Measurements from ENCODE around the gene CTXND1. TPM values are rescaled to one million over a fixed set of nuclear protein-coding genes. Genes with fewer than 3 reads are reported as not detected.

Gene CTXND1
- polyA plus RNA-seq, 2 of the 4 experiments (the other 2 are of a cell fraction): not detected

- TF ChIP-seq CBX8 (IDR thresholded peaks at IDR 0.05): no peak
- TF ChIP-seq RFX5 (IDR thresholded peaks at IDR 0.05): no peak
Measured at GRCh38 chr15:80207887-80208286, 44.1 kb downstream of the CTXND1 start (continued).

DNA sequence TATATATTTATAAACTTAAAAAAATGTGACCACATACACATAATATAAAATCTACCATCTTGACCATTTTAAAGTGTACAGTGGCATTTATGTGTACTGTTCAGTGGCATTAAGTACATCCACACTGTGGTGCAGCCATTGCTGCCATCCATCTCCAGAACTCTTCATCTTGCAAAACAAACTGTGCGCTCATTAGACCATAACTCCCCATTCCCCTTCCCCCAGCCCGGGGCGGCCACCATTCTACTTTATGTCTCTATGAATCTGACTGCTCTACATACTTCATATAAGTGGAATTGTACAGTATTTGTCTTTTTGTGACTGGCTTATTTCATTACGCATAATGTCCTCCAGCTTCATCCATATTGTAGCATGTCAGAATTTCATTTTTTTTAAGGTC lies 47.8 kb downstream of the CTXND1 start:
- DNase-seq (ENCODE audit: low read depth in 1 of 2, low spot score in 1 of 2): no peak
- Histone ChIP-seq H3K4me3 (no peak overlapping the region), H3K27ac (no peak overlapping the region), H3K4me2 (no peak overlapping the region), H3K9me3 (no peaks in the 10 kb centered on the region), H3K4me1 (no peaks in the 10 kb centered on the region)
- CTCF ChIA-PET: no interaction called here
- ATAC-seq: no peak
- FAIRE-seq: no peak
- 71% methylated on average over 4 of the region's 4 CpGs for WGBS (ENCODE audit: missing lambda C conversion rate)
- POLR2A ChIA-PET: no interaction called here
- TF ChIP-seq CHD2 (IDR thresholded peaks at IDR 0.05; ENCODE audit: low read length, partially characterized antibody) (no peak), HEYL (CRISPR knock-in tag; IDR thresholded peaks at IDR 0.05) (no peak), RAD21 (conservative IDR thresholded peaks at IDR 0.05 in 1 of 2, IDR thresholded peaks at IDR 0.05 in 1 of 2) (no peak), ESRRA (IDR thresholded peaks at IDR 0.05; ENCODE audit: borderline replicate concordance, low read length) (no peak)

- Histone ChIP-seq H3K4me2 (no peak overlapping the region), H3K4me3 (no peak overlapping the region), H3K27ac (no peak overlapping the region), H3K9me3 (no peaks in the 10 kb centered on the region), H3K4me1 (no peaks in the 10 kb centered on the region)
- ChIA-PET POLR2A (no interaction called here), CTCF (interaction anchor here (1.0 to 1.4 kb wide), 2 partner anchors 11 to 40 kb away, joined by 3 to 5 read pairs; no protein-coding TSS in a partner anchor)
- 32% methylated on average over 10 of the region's 10 CpGs for whole genome bisulfite sequencing (ENCODE audit: missing lambda C conversion rate)
- FAIRE-seq (no peak), ATAC-seq (peak in 1 of 2 experiments; percentile 42; a peak in 3 of 6 replicates), DNase-seq (ENCODE audit: low read depth in 1 of 2, low spot score in 1 of 2) (no peak)
- no peak for TF ChIP-seq ESRRA (IDR thresholded peaks at IDR 0.05; ENCODE audit: borderline replicate concordance, low read length)
- TF ChIP-seq CBX8 (IDR thresholded peaks at IDR 0.05): no peak
- no peak for TF ChIP-seq BHLHE40 (IDR thresholded peaks at IDR 0.05; ENCODE audit: low read depth, low read length)
- no peak for TF ChIP-seq ZNF302 (CRISPR knock-in tag; IDR thresholded peaks at IDR 0.05)
- no peak for TF ChIP-seq SREBF2 (IDR thresholded peaks at IDR 0.05)
- TF ChIP-seq MAZ (IDR thresholded peaks at IDR 0.05; ENCODE audit: borderline replicate concordance, low read depth, low read length): no peak
- no peak for TF ChIP-seq EHF (CRISPR knock-in tag; IDR thresholded peaks at IDR 0.05)
- no peak for TF ChIP-seq RCOR1 (IDR thresholded peaks at IDR 0.05; ENCODE audit: low read depth, low read length)
- TF ChIP-seq, protein P1, sequence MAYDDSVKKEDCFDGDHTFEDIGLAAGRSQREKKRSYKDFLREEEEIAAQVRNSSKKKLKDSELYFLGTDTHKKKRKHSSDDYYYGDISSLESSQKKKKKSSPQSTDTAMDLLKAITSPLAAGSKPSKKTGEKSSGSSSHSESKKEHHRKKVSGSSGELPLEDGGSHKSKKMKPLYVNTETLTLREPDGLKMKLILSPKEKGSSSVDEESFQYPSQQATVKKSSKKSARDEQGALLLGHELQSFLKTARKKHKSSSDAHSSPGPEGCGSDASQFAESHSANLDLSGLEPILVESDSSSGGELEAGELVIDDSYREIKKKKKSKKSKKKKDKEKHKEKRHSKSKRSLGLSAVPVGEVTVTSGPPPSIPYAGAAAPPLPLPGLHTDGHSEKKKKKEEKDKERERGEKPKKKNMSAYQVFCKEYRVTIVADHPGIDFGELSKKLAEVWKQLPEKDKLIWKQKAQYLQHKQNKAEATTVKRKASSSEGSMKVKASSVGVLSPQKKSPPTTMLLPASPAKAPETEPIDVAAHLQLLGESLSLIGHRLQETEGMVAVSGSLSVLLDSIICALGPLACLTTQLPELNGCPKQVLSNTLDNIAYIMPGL (CRISPR knock-in tag; IDR thresholded peaks at IDR 0.05; ENCODE audit: borderline replicate concordance): no peak
Measured at GRCh38 chr15:80203361-80203885, 48.6 kb downstream of the CTXND1 start.

- no peak for DNase-seq (ENCODE audit: low read depth in 1 of 2, low spot score in 1 of 2)
- TF ChIP-seq ELK1 (IDR thresholded peaks at IDR 0.05; ENCODE audit: low read depth, low read length) (no peak), GATA3 (IDR thresholded peaks at IDR 0.05; ENCODE audit: borderline replicate concordance) (no peak), HDAC2 (IDR thresholded peaks at IDR 0.05) (no peak), CHD2 (IDR thresholded peaks at IDR 0.05; ENCODE audit: low read length, partially characterized antibody) (no peak), PHF8 (IDR thresholded peaks at IDR 0.05; ENCODE audit: borderline replicate concordance, low read depth) (no peak), E2F6 (IDR thresholded peaks at IDR 0.05; ENCODE audit: borderline replicate concordance, low read depth) (no peak), CEBPB (IDR thresholded peaks at IDR 0.05) (no peak), RARB (CRISPR knock-in tag; IDR thresholded peaks at IDR 0.05) (no peak), CBX8 (IDR thresholded peaks at IDR 0.05) (no peak), ZC3H11A (IDR thresholded peaks at IDR 0.05) (no peak)
- TF ChIP-seq, protein P2, sequence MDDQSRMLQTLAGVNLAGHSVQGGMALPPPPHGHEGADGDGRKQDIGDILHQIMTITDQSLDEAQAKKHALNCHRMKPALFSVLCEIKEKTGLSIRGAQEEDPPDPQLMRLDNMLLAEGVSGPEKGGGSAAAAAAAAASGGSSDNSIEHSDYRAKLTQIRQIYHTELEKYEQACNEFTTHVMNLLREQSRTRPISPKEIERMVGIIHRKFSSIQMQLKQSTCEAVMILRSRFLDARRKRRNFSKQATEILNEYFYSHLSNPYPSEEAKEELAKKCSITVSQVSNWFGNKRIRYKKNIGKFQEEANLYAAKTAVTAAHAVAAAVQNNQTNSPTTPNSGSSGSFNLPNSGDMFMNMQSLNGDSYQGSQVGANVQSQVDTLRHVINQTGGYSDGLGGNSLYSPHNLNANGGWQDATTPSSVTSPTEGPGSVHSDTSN (IDR thresholded peaks at IDR 0.05): no peak
- TF ChIP-seq, protein P1 (CRISPR knock-in tag; IDR thresholded peaks at IDR 0.05; ENCODE audit: borderline replicate concordance): no peak
- H3K9me3 ChIP-seq: no peaks in the 10 kb centered on the region
- peak; percentile 35 to 57; a peak in 3 of 6 replicates for ATAC-seq
- H3K4me2 ChIP-seq: no peak overlapping the region
- POLR2A ChIA-PET: no interaction called here
- H3K4me3 ChIP-seq: no peak overlapping the region
- no peak overlapping the region for H3K27ac ChIP-seq
- CTCF ChIA-PET: interaction anchor here (1.0 to 1.5 kb wide), 3 partner anchors 11 to 210 kb away, joined by 3 to 5 read pairs (median 3); no protein-coding TSS in a partner anchor
- no peaks in the 10 kb centered on the region for H3K4me1 ChIP-seq
- 22% methylated on average over 9 of the region's 9 CpGs for WGBS (ENCODE audit: missing lambda C conversion rate)
- no peak for FAIRE-seq
Measured at GRCh38 chr15:80202641-80203360, 49.2 kb downstream of the CTXND1 start.
